Medulla oblongata (tissue), 1 donor: ENCODE measurements around the gene FAM227B.
"Not testable (repeated sequence)": the region's sequence is repeated elsewhere in the genome, so short reads cannot be mapped to it uniquely, and the experiment has no call there.

Source experiments
- DNase-seq: peaks from one replicate; pipeline ENCODE4 v3.0.0-alpha.2; 2015; ENCODE audit errors: extremely low spot score

The FAM227B gene

GRCh38 chr15:49382394-49382793 is 238.2 kb downstream of the FAM227B start:
- DNase-seq: no peak

- DNase-seq: no peak
These were observed 239.7 kb downstream of the FAM227B start for GRCh38 chr15:49380912-49381311.

- DNase-seq: no peak
These were observed 240.6 kb downstream of the FAM227B start for GRCh38 chr15:49379996-49380395.

- no peak for DNase-seq
These were observed 248.3 kb downstream of the FAM227B start for GRCh38 chr15:49372366-49372765.

GRCh38 chr15:49370782-49371181 is 249.8 kb downstream of the FAM227B start:
- no peak for DNase-seq

- no peak for DNase-seq
These were observed 254.1 kb downstream of the FAM227B start for GRCh38 chr15:49366496-49366895.

- no peak for DNase-seq
These were observed 259.2 kb downstream of the FAM227B start for GRCh38 chr15:49361370-49361769.

- not testable (repeated sequence) for DNase-seq
These were observed 266.2 kb downstream of the FAM227B start for GRCh38 chr15:49354439-49354838.

- DNase-seq: no peak
These were observed 277.1 kb downstream of the FAM227B start for GRCh38 chr15:49343546-49343945.

- DNase-seq: no peak
These were observed 281.0 kb downstream of the FAM227B start for GRCh38 chr15:49339656-49340055.

GRCh38 chr15:49331951-49332350 is 288.7 kb downstream of the FAM227B start:
- DNase-seq: no peak

GRCh38 chr15:49331442-49331841 is 289.2 kb downstream of the FAM227B start:
- DNase-seq: no peak

GRCh38 chr15:49330166-49330565 is 290.5 kb downstream of the FAM227B start:
- DNase-seq: no peak

- DNase-seq: no peak
These were observed 291.7 kb downstream of the FAM227B start for GRCh38 chr15:49328941-49329340.

GRCh38 chr15:49327927-49328326 is 292.7 kb downstream of the FAM227B start:
- no peak for DNase-seq

- no peak for DNase-seq
These were observed 297.4 kb downstream of the FAM227B start for GRCh38 chr15:49323207-49323606.

GRCh38 chr15:49320351-49320750 is 300.3 kb downstream of the FAM227B start:
- no peak for DNase-seq

GRCh38 chr15:49315391-49315823 is 305.2 kb downstream of the FAM227B start:
- DNase-seq: no peak

- DNase-seq: no peak
These were observed 305.9 kb downstream of the FAM227B start for GRCh38 chr15:49314716-49315115.

GRCh38 chr15:49313650-49314049 is 307.0 kb downstream of the FAM227B start:
- DNase-seq: no peak

GRCh38 chr15:49309889-49310288 is 310.7 kb downstream of the FAM227B start:
- no peak for DNase-seq

GRCh38 chr15:49308686-49309085 is 311.9 kb downstream of the FAM227B start:
- DNase-seq: no peak

- no peak for DNase-seq
These were observed 314.1 kb downstream of the FAM227B start for GRCh38 chr15:49306551-49306950.

- no peak for DNase-seq
These were observed 317.6 kb downstream of the FAM227B start for GRCh38 chr15:49303003-49303402.

GRCh38 chr15:49301562-49301961 is 319.1 kb downstream of the FAM227B start:
- DNase-seq: no peak
